GM13976 (cell line): ENCODE measurements around the gene CD151.

Experiments used
- DNase-seq: peaks from one replicate; pipeline ENCODE4 v3.0.0; 2012; ENCODE audit warnings: low spot score
- in situ Hi-C: fragments of 300-500 bp; cut with MboI; formaldehyde crosslinking; loops from one replicate; pipeline ENCODE4 v1.12.0; 2022; ENCODE audit warnings: low sequenced_read_pairs, mixed read lengths, inconsistent platforms; ENCODE audit not compliant: unreplicated experiment
- TF ChIP-seq, protein P1 (sequence below): IDR thresholded peaks from 2 replicates; pipeline ENCODE4 v1.5.1; 2012; ENCODE audit warnings: borderline replicate concordance, mild to moderate bottlenecking; ENCODE audit not compliant: insufficient read depth; ENCODE audit errors: extremely low read depth, missing control alignments, control extremely low read depth

CD151 gene

DNA sequence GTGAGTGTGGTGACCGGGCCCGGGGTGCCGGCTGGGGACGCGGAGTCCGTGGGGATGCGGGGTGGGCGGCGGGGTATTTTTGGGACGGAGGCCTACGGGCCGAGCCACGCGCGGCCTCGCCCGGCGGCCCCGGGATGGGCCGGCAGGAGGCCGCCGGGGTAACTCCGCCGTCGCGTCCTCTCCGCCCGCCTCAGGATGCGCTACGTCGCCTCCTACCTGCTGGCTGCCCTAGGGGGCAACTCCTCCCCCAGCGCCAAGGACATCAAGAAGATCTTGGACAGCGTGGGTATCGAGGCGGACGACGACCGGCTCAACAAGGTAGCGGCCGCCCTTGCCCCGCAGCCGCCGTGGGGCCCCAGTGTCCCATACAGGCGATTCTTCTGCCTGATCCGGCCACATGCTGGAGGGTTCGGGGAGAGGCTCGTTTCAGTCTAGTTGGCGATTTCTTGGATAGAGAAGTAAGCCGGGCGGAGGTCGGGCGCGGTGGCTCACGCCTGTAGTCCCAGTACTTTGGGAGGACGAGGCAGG is 22.6 kb upstream of the CD151 start:
- in situ Hi-C loops, result no loop called here
- TF ChIP-seq, protein P1, sequence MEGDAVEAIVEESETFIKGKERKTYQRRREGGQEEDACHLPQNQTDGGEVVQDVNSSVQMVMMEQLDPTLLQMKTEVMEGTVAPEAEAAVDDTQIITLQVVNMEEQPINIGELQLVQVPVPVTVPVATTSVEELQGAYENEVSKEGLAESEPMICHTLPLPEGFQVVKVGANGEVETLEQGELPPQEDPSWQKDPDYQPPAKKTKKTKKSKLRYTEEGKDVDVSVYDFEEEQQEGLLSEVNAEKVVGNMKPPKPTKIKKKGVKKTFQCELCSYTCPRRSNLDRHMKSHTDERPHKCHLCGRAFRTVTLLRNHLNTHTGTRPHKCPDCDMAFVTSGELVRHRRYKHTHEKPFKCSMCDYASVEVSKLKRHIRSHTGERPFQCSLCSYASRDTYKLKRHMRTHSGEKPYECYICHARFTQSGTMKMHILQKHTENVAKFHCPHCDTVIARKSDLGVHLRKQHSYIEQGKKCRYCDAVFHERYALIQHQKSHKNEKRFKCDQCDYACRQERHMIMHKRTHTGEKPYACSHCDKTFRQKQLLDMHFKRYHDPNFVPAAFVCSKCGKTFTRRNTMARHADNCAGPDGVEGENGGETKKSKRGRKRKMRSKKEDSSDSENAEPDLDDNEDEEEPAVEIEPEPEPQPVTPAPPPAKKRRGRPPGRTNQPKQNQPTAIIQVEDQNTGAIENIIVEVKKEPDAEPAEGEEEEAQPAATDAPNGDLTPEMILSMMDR, result no peak
- DNase-seq, result no peak

DNA sequence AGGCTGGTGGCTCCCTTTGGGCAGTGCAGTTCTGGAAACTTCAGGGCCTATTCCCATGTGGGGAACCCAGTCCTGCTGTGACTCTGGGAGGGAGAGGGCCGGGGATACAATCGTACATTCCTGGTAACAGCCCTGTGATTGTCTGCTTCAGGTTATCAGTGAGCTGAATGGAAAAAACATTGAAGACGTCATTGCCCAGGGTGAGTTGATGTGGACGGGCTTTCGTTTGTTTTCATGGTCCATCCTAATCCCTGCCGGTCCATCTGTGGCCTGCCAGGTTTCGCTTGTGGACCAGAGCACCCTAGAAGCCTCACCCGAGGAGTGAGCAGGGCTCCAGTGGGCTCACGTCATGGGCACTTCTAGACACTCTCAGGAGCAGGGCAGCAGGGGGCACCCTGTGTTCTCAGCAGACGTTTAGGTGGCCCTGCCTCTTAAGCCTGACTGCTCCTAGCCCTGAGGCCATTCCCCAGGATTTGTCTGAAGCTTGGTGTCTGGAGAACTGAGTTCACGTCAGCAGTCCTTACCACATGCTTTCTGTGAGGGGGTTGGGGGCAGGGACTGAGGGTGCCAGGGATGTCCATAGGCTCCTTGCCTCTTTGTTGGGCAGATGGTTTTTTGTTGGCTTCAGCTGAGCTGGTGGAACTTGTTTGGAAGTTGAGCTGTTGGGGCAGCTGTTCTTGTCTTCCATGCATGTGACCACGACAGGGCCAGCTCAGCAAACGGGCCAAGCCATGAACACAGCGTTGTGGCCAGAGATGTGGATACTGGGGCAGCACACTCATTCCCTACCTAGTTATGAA is 21.1 kb upstream of the CD151 start:
- in situ Hi-C loops, result no loop called here
- TF ChIP-seq, protein P1, result peak; percentile 13
- DNase-seq, result no peak

DNA sequence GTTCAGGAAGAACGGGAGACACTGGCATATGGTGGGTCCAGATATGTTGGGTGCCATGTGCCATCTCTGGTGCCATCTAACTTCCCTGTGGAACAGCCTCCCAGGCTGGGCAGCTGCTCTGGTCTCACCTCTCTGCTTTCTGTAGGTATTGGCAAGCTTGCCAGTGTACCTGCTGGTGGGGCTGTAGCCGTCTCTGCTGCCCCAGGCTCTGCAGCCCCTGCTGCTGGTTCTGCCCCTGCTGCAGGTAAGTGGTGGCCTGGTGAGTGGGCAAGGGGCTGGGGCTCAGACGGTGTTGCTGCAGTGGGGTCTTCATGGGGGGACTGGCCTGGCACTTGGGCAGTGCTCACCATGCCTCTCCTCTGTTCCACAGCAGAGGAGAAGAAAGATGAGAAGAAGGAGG is 20.4 kb upstream of the CD151 start:
- in situ Hi-C loops, result no loop called here
- TF ChIP-seq, protein P1, result no peak
- no peak for DNase-seq

DNA sequence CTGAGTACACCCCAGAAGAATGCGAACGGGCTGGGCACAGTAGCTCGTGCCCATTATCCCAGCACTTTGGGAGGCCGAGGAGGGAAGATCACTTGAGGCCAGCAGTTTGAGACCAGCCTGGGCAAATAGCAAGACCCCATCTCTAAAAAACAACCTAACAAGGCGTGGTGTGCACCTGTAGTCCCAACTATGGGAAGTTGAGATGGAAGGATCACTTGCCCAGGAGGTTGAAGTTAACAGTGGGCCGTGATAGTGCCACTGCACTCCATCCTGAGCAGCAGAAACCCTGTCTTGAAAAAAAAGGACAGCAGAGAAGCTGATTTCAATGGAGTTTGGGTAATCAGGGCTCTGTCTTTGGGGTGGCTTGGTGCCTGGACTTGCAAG is 19.7 kb upstream of the CD151 start:
- in situ Hi-C loops, result no loop called here

DNA sequence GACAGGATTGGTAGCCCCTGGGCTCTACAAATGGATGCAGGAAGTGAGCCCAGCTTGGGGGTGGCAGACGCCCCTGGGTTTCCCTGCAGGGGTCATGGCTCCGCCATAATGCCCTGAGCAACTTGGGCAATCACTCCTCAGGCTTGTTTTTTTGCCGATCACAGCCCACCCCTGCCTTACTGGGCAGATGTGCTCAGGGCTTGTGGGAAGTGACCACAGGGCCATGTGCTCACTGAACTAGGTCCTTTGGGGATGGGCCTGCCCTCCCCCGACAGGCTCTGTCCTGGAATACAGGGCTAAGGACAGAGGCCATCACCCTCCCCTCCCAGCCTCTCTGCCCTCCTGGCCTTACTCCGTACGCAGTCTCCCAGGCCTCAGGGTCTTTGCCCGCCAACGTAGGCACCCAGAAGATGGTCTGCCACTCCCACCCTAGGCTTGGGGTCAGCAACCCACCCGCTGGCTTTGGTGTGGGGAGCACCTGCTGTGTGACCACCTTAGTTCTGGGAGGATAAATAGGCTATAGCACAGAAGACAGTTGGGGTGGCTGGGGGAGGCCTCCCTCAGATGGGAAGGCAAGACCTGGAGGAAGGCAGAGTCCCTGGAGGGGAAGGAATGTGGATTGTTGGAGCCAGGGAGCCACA is 19.2 kb upstream of the CD151 start:
- TF ChIP-seq, protein P1, result no peak
- DNase-seq, result no peak
- in situ Hi-C loops, result no loop called here

More for the DNA sequence above, 19.7 kb upstream of the CD151 start:
- DNase-seq, result no peak
- TF ChIP-seq, protein P1, result no peak

DNA sequence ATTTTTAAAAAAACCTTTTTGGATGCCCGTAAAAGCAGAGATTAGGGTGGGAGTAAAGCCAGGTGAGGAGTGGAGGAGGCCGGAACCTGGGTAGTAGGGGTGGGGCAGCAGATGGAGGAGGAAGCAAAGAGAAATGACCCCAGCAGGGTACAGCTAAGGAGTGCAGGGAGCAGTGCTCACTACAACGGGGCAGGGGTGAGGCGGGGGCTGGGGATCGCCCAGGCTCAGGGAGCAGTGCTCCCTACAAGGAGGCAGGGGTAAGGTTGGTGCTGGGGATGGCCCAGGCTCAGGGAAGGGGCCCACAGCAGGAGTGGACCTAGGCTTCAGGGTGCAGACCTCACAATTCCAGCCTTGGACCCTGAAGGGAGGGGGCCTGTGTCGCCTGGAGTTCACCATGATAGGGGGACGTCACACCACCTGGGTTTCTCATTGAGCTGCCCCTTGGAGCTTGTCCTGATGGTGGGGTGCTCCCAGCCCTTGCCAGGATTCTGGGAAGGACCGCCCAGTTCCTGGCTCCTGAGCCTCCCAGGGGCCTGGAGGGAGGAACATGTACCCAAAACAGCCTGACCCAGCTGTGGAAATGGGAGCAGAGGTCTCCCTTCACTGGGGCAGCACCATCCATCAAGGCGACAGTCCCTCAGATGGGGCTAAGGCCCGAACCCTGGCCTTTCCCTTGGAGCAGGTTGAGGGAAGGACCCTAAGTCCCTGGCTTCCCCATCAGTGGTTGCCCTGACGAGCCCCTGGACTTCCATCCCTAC is 16.9 kb upstream of the CD151 start:
- TF ChIP-seq, protein P1, result no peak
- DNase-seq, result no peak
- in situ Hi-C loops, result no loop called here
